ENCODE measurements around the gene TNIK.

DNA sequence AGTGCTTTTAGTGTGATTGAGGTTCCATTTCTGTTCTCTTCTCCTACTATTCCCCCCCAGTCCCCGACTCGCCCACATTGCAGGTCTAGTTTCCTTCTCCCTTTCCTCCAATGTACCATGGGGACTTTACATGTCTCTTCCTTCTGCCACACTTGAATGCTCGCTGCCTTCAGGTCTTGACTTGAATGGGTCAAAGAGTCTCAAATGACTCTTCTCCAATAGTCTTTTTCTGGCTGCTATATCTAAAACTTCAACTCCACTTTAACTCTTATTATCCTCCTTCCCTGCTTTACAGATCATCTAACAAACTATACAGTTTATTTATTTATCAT, 219.7 kb downstream of the TNIK start:
- TF ChIP-seq EZH2 (IDR thresholded peaks at IDR 0.05; ENCODE audit: low read length, unreplicated experiment): no peak
- no peak for TF ChIP-seq CTCF (conservative IDR thresholded peaks at IDR 0.05; ENCODE audit: low read depth, low read length)
